ENCODE results near the gene LOXL3.

Gene LOXL3

GRCh38 chr2:74504591-74504990 is 49.2 kb downstream of the LOXL3 start:
- DNase-seq = no peak

GRCh38 chr2:74503506-74504475 is 50.0 kb downstream of the LOXL3 start:
- no peak for DNase-seq

GRCh38 chr2:74502720-74503505 is 50.8 kb downstream of the LOXL3 start:
- DNase-seq = peak; percentile 74

- DNase-seq = no peak
These were observed 51.5 kb downstream of the LOXL3 start for GRCh38 chr2:74502147-74502719.

GRCh38 chr2:74501335-74502071 is 52.2 kb downstream of the LOXL3 start:
- DNase-seq = no peak

- no peak for DNase-seq
These were observed 53.2 kb downstream of the LOXL3 start for GRCh38 chr2:74500578-74500946.

GRCh38 chr2:74499940-74500577 is 53.7 kb downstream of the LOXL3 start:
- no peak for DNase-seq

- peak; percentile 68 for DNase-seq
These were observed 54.3 kb downstream of the LOXL3 start, which contains the start of gene LBX2 for GRCh38 chr2:74499267-74499939. LBX2 (minus strand) TSS chr2:74499603; CDS start chr2:74499537, 66 bp downstream.

GRCh38 chr2:74498500-74499266 is 55.1 kb downstream of the LOXL3 start:
- DNase-seq = peak; percentile 47

GRCh38 chr2:74497777-74498499 is 55.8 kb downstream of the LOXL3 start:
- DNase-seq = peak; percentile 62

GRCh38 chr2:74496997-74497776 is 56.6 kb downstream of the LOXL3 start:
- no peak for DNase-seq

- DNase-seq = no peak
These were observed 58.3 kb downstream of the LOXL3 start for GRCh38 chr2:74495440-74495839.

GRCh38 chr2:74493546-74493945 is 60.2 kb downstream of the LOXL3 start:
- DNase-seq = no peak

GRCh38 chr2:74491648-74492544 is 61.8 kb downstream of the LOXL3 start:
- DNase-seq = no peak

- no peak for DNase-seq
These were observed 63.8 kb downstream of the LOXL3 start for GRCh38 chr2:74489906-74490305.

GRCh38 chr2:74488643-74489481 is 64.9 kb downstream of the LOXL3 start:
- no peak for DNase-seq

- no peak for DNase-seq
These were observed 67.6 kb downstream of the LOXL3 start for GRCh38 chr2:74486141-74486540.

Measured in stimulated activated CD4-positive, alpha-beta T cell treated with anti-CD3 and anti-CD28 coated beads, Interleukin-15, amount 100 ng/mL, for 24 hours (primary cell).